Stomach (tissue), 9 donors: Measurements from ENCODE around the gene NUTM2E. TPM values are rescaled to one million over a fixed set of nuclear protein-coding genes. Genes with fewer than 3 reads are reported as not detected.
"Not testable (repeated sequence)": the region's sequence is repeated elsewhere in the genome, so short reads cannot be mapped to it uniquely, and the experiment has no call there.

Experiments used
- DNase-seq, 2 donors: peaks; one replicate each; pipeline versions ENCODE4 v3.0.0 to v3.0.0-alpha.2; 2013 to 2019
- H3K27ac ChIP-seq, 5 donors: fragments of 200-600 bp in 4 of 5; sonication (generic) in 4 of 5; one replicate each; pipeline ENCODE4 v1.5.1; 2013 to 2019; ENCODE audit warnings: mild to moderate bottlenecking in 1 of 5, moderate library complexity in 1 of 5
- H3K27me3 ChIP-seq, 3 donors: fragments of 200-600 bp; sonication (generic); one replicate each; pipeline ENCODE4 v1.5.1; 2017 to 2019; ENCODE audit warnings: mixed run types in 1 of 3
- H3K36me3 ChIP-seq, 4 donors: fragments of 200-600 bp; sonication (generic); 1 replicate in 3 of 4; 2 replicates in 1 of 4; pipeline ENCODE4 v1.5.1; 2016 to 2019
- H3K4me1 ChIP-seq, 4 donors: fragments of 200-600 bp; sonication (generic); one replicate each; pipeline ENCODE4 v1.5.1; 2016 to 2019
- H3K4me3 ChIP-seq, 4 donors: fragments of 200-600 bp; sonication (generic) in 3 of 4; one replicate each; pipeline ENCODE4 v1.5.1; 2016 to 2019; ENCODE audit warnings: mild to moderate bottlenecking in 1 of 4
- H3K9me3 ChIP-seq, 4 donors: fragments of 200-600 bp; sonication (generic); one replicate each; pipeline ENCODE4 v1.5.1; 2016 to 2019
- WGBS, 5 donors: extraction: QIAGEN DNeasy Blood & Tissue Kit in 3 of 5; methylation state at CpG; one replicate each; pipeline versions ENCODE4 v1.1.5 to v1.1.7; 2013 to 2018; 5-methylcytosine and 5-hydroxymethylcytosine counted together
- intact Hi-C: fragments of 100-400 bp; cut with DNase I; formaldehyde crosslinking; loops from one replicate; pipeline ENCODE4 v1.15.1; 2023; ENCODE audit warnings: low total_unique reads
- polyA plus RNA-seq, 3 donors: library from polyadenylated mRNA; stranded (reverse); fragments of 200-250 nt; gene quantifications; one replicate each; pipeline ENCODE4 v1.2.3, GENCODE V29; 2013
- total RNA-seq, 5 donors: library from RNA; depleted of rRNA; stranded (reverse); fragments of >200 nt; gene quantifications; one replicate each; pipeline versions ENCODE4 v1.1.0 to v1.2.3, GENCODE V29; 2014 to 2016
- TF ChIP-seq, protein P1 (sequence below), 7 experiments: fragments of 450-650 bp in 4 of 7; fragments of 200-600 bp in 3 of 7; sonication (generic) in 3 of 7; IDR thresholded peaks; one replicate each; pipeline ENCODE4 v1.5.1; 2016 to 2019; ENCODE audit warnings: antibody characterized with exemption in 7 of 7, control low read depth in 2 of 7, mild to moderate bottlenecking in 1 of 7
- donor health status: healthy with polysubstance abuse.
- donor health status: Bipolar disorder and iron deficiency.
- donor health status: healthy.

NUTM2E gene
- total and polyA plus RNA-seq, 8 donors = 0.40 to 0.43 TPM; not detected in 6

DNA sequence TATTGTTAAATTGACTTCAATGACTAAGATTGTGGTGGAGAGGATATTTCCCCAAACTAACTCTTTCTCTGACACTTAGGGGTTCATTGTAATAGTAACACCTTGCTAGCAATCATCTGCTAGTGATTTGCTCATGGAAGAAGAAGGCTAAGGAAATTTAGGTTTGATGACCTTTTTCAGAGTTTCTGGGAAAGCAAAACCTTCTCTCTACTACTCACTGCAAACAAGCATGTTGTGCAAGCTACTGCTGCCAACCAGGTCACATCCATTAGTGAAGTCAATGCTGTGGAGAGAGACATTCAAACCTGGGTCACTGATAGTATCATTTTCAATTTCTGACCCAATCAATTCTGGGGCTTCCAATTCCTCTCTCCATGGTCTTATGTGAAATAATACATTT is 14.6 kb upstream of the NUTM2E start:
- H3K4me1 ChIP-seq, intact Hi-C loops, H3K4me3 ChIP-seq, H3K27me3 ChIP-seq, H3K36me3 ChIP-seq, DNase-seq, H3K9me3 ChIP-seq, H3K27ac ChIP-seq: not testable (repeated sequence)

GRCh38 chr10:79816290-79816689 is 10.2 kb upstream of the NUTM2E start:
- H3K36me3 ChIP-seq, H3K27ac ChIP-seq, H3K9me3 ChIP-seq, H3K27me3 ChIP-seq, DNase-seq, H3K4me1 ChIP-seq, intact Hi-C loops, H3K4me3 ChIP-seq: not testable (repeated sequence)
- 93 to 100% methylated on average over 1 to 2 of the region's 2 CpGs; no CpG with 5 or more reads in 3 of the 5 donors for WGBS, 5 donors

DNA sequence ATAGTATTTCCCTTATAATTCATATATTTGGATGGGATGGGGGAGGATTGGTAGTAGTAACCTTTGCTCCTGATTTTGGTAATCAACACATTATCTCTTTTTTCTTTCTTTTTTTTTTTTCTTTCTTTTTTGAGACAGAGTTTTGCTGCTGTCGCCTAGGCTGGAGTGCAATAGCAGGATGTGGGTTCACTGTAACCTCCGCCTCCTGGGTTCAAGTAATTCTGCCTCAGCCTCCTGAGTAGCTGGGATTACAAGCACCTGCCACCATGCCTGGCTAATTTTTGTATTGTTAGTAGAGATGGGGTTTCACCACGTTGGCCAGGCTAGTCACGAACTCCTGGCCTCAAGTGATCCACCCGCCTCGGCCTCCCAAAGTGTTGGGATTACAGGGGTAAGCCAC is 3.2 kb upstream of the NUTM2E start:
- H3K27ac ChIP-seq, H3K9me3 ChIP-seq, intact Hi-C loops, DNase-seq, H3K4me3 ChIP-seq, H3K36me3 ChIP-seq, H3K27me3 ChIP-seq: not testable (repeated sequence)
- peaks cover 0 to 16% (median 8%) of the 10 kb centered on the region in 4 donors for H3K4me1 ChIP-seq
- 82 to 93% (median 86%) methylated on average over 5 to 6 of the region's 6 CpGs for WGBS, 5 donors

DNA sequence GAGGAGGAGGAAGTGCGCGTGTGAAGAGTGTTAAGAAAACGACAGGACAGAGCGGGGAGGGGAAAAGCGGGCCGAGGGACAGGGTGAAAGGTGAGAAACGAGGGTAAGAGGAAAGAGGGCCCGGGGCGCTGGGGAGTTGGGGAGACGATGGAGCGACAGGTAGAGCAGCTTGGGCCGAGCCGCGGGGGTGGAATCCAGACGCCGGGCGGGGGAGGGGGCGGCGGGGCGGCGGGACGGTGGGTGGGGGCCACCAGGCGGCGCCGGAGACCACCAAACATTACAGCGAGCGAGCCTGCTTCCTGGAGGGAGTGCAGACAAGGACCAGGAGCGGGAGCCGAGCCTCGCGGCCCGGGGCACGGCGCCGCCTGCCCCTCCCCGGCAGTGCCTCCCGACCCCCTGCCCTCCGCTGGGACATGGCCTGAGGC is 940 bp upstream of the NUTM2E start:
- Histone ChIP-seq H3K4me3 (peak overlapping the region; percentile 48 to 58 (median 52)), H3K4me1 (peaks cover 0 to 23% (median 12%) of the 10 kb centered on the region in 4 donors), H3K27ac (peak overlapping the region in 4 of 5 donors; percentile 85 to 94 (median 90))
- H3K27me3 ChIP-seq, H3K9me3 ChIP-seq, H3K36me3 ChIP-seq, intact Hi-C loops: not testable (repeated sequence)
- 0 to 1% (median 0%) methylated on average over 1 to 15 of the region's 38 CpGs for WGBS, 5 donors
- TF ChIP-seq, protein P1, sequence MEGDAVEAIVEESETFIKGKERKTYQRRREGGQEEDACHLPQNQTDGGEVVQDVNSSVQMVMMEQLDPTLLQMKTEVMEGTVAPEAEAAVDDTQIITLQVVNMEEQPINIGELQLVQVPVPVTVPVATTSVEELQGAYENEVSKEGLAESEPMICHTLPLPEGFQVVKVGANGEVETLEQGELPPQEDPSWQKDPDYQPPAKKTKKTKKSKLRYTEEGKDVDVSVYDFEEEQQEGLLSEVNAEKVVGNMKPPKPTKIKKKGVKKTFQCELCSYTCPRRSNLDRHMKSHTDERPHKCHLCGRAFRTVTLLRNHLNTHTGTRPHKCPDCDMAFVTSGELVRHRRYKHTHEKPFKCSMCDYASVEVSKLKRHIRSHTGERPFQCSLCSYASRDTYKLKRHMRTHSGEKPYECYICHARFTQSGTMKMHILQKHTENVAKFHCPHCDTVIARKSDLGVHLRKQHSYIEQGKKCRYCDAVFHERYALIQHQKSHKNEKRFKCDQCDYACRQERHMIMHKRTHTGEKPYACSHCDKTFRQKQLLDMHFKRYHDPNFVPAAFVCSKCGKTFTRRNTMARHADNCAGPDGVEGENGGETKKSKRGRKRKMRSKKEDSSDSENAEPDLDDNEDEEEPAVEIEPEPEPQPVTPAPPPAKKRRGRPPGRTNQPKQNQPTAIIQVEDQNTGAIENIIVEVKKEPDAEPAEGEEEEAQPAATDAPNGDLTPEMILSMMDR (IDR thresholded peaks at IDR 0.05) = peak in 1 of 7 experiments; percentile 8
- DNase-seq = peak in 1 of 2 donors; percentile 38

DNA sequence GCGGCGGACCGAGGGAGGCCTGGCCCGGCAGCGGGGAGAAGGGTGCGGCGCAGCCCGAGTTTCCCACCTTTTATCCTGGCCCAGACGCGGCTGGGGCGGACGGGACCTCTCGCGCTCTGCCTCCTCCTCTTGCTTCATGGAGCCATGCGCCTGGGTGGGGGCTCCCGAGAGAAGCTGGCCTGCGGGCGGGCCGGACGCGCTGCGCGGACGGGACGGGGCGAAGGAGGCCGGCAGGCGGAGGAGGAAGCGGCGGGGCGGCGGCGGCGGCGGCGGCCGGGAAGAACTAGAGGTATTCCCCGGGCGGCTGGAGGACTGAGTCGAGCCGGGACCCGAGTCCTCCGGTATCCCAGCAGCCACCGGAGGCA is 426 bp upstream of the NUTM2E start:
- H3K36me3 ChIP-seq, H3K9me3 ChIP-seq, intact Hi-C loops, H3K27me3 ChIP-seq: not testable (repeated sequence)
- 0 to 1% (median 1%) methylated on average over 11 to 35 of the region's 44 CpGs; no CpG with 5 or more reads in 2 of the 5 donors for WGBS, 5 donors
- peak overlapping the region; percentile 48 to 58 (median 52) for H3K4me3 ChIP-seq
- H3K4me1 ChIP-seq = peaks cover 0 to 23% (median 12%) of the 10 kb centered on the region in 4 donors
- DNase-seq = peak in 1 of 2 donors; percentile 41
- peak overlapping the region; percentile 83 to 94 (median 87) for H3K27ac ChIP-seq

GRCh38 chr10:79833833-79834232 is 7.3 kb downstream of the NUTM2E start:
- H3K27me3 ChIP-seq, intact Hi-C loops, H3K9me3 ChIP-seq, DNase-seq, H3K4me3 ChIP-seq, H3K27ac ChIP-seq, H3K36me3 ChIP-seq, H3K4me1 ChIP-seq: not testable (repeated sequence)
- WGBS, 5 donors = 71 to 92% (median 82%) methylated on average over 3 of the region's 3 CpGs

GRCh38 chr10:79835891-79836290 is 9.4 kb downstream of the NUTM2E start:
- H3K4me1 ChIP-seq, H3K27me3 ChIP-seq, intact Hi-C loops, H3K9me3 ChIP-seq, DNase-seq, H3K27ac ChIP-seq, H3K36me3 ChIP-seq, H3K4me3 ChIP-seq: not testable (repeated sequence)
- 86 to 100% (median 92%) methylated on average over 1 of the region's 2 CpGs for WGBS, 5 donors

GRCh38 chr10:79836891-79837290 is 10.4 kb downstream of the NUTM2E start:
- H3K4me1 ChIP-seq, DNase-seq, H3K4me3 ChIP-seq, H3K27me3 ChIP-seq, H3K27ac ChIP-seq, H3K9me3 ChIP-seq, intact Hi-C loops, H3K36me3 ChIP-seq: not testable (repeated sequence)
- 33 to 81% (median 59%) methylated on average over 1 of the region's 1 CpG for WGBS, 5 donors

DNA sequence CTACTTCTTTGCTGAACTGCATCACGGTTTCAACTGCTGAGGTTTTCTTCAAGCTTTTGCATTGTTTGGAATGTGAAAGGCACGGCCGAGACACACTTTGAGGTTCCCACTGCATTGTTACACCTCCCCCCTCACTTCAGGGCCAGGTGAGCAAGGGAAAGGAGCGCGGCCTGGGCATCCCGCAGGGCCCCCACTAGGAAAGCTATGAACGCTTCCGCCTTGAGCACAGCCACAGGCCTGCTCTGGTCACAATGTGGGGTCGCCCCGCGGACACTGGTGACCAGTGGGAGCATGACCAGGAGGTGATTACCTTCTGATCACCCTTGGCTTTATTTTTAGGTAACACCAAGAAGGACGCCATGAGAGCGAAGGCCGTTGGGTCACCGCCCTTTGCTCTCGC is 11.9 kb downstream of the NUTM2E start:
- H3K9me3 ChIP-seq, intact Hi-C loops, H3K36me3 ChIP-seq, H3K4me3 ChIP-seq, H3K27me3 ChIP-seq, H3K27ac ChIP-seq, H3K4me1 ChIP-seq, DNase-seq: not testable (repeated sequence)
- 74 to 100% (median 80%) methylated on average over 1 to 9 of the region's 16 CpGs for WGBS, 5 donors

DNA sequence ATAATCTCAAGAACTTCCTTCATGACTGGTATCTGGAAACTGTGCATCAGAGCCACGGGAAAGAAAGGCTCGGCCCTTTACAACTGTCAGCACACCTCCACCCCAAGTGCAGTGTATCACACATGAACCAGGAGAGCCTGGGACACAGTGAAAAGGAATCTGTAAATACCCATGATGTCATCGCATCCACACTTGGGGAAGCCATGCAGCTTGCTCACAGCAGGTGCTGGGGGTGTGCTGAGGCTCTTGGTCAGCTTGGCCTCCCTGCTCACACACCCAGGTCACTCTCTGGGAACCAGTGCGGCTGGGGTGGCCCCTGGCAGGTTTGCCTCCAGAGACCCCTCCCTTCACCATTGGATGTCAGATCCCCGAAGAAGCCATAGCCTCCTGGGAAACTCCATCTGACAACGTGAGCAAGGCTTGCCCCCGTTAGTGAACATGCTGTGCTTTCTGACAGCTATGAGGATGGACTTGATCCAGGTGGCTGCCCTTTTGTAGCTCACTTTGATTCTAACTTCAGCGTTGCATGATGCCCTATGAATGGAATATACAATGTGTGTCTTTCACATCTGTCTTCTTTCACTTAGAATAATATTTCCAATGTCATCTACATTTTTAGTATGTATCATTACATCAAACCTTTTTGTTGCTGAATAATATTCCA is 26.8 kb downstream of the NUTM2E start:
- WGBS, 5 donors = 65 to 86% (median 84%) methylated on average over 5 to 7 of the region's 8 CpGs
- intact Hi-C loops = not testable (repeated sequence)

DNA sequence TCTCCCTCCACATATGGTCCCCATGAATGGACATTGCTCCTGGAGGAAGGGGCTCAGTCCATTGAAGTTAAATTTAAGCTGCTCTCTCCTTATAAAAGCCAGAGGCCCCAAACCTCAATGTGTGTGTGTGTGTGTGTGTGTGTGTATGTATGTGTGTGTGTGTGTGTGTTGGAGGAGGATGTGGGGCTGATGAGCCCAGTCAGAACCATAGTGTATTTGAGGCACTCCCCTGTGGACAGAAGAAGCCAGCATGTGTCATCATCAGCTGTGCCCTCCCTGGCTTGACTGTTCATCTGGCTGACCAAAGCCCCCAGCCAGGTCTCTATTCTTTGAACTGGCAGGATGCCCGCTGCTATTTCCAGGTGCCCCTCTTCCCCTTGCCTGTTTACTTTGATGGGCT is 35.7 kb downstream of the NUTM2E start:
- H3K4me3 ChIP-seq, H3K9me3 ChIP-seq, H3K27me3 ChIP-seq, intact Hi-C loops, DNase-seq, H3K4me1 ChIP-seq, H3K36me3 ChIP-seq, H3K27ac ChIP-seq: not testable (repeated sequence)
- 88 to 100% (median 100%) methylated on average over 1 of the region's 1 CpG; no CpG with 5 or more reads in 2 of the 5 donors for WGBS, 5 donors

More for the DNA sequence above, 26.8 kb downstream of the NUTM2E start:
- not testable (repeated sequence) for H3K36me3 ChIP-seq, H3K27me3 ChIP-seq, H3K4me3 ChIP-seq, H3K4me1 ChIP-seq, H3K27ac ChIP-seq, DNase-seq, H3K9me3 ChIP-seq
